CD4-positive, alpha-beta T cell treated with Interleukin-15 for 1 hour (primary cell): Measurements from ENCODE around the gene CNTN5.

ENCODE experiments used
- DNase-seq: peaks from one replicate; pipeline ENCODE4 v3.0.0-alpha.2; 2020

Gene CNTN5

GRCh38 chr11:99645934-99646333 is 625.2 kb downstream of the CNTN5 start:
- DNase-seq = no peak

GRCh38 chr11:99670067-99670676 is 649.4 kb downstream of the CNTN5 start:
- DNase-seq = no peak

DNA sequence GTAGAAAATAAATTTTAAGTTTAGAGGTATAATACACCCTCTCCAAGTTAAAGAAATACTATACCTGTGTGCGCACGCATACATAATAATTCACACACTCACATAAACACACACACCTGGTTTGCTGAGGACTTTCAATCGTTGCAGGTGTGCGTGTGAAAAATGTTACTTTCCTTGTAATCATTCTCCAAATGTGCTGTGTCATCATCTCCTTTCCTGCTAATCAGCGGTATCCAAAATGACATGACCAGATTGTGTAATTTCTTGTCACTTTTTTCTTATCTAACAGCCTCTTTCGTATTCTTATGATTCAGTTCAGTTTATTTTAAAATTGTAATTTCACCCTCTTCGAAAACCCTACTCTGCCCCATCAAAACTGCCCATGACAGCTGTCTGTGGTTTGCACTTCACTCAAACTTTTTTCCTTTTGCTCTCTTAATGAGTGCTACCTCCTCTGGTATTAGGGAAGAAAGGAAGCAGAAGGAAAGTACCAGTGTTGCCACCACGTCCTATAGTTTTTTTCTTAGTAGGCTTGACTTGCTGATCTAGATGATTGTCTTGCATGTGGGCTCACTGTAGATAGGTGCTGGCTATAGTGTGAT is 651.2 kb downstream of the CNTN5 start:
- no peak for DNase-seq

DNA sequence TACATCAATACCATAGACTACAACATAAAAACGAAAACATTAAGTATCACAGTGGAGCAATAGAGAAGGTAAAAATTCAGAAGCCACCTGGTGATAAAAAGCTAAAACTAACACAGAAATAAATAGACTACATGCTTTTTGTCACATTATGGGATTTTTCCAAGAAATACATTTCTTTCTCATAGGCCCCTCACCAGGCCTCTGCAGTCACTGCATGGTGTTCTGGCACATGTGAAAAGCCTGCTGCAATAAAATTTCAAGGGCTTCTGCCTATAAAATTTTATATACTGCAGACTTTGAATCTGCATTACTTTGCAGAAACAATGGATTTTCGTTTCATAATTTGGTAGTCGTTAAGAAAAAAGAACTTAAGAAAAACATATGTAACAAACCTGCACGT is 655.5 kb downstream of the CNTN5 start:
- DNase-seq = no peak

GRCh38 chr11:99682171-99682570 is 661.4 kb downstream of the CNTN5 start:
- DNase-seq = no peak

DNA sequence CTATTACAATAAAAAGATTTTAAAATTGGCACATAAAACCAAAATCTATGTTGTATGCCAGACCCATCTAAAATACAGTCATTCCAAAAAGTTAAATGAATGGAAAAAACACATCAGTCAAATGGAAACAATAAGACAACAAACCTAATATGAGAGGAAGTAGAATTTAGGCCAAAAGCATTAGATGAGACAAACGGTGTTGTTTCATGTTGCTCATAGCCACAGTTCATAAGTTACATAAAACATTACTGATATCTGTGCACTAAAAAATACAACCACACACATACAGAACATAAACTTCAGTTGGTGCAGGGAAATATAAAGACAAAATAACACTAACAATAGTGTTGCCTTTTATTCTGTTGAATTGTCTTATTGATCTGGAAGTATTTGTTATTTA is 661.9 kb downstream of the CNTN5 start:
- no peak for DNase-seq

DNA sequence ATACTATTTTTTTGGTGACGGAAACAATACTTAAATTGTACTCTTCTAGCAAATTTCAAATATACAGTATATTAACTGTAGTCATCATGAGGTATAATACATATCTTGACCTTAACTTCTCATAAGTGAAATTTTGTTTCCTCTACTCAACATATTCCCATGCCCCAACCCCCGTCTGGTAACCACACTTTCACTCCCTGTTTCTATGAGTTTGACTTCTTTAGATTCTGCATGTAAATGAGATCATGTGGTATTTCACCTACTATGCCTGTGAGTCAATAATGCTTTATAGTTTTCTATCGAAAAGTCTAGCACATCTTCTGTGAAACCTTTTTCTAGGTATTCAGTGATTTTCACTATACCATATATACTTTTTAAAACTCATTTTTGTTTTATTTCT is 663.2 kb downstream of the CNTN5 start:
- DNase-seq = no peak

DNA sequence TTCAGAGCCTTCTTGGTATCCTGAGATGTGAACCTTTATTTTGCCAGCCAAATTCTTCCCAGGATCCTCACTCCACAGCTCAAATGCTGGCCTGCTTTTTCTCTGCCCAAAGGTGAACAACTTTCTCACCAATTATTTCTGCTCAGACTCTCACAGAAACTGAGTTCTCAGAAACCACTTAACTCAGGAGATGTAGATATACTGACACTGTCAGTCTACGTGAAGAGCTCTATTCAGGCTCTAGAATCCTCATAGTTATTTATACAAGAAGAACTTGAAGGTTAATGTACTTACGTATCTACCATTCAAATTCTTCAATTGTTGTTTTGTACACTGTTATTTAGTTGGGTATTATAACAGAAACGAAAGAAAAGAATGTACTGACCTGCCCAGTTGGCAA is 666.1 kb downstream of the CNTN5 start:
- DNase-seq = no peak

DNA sequence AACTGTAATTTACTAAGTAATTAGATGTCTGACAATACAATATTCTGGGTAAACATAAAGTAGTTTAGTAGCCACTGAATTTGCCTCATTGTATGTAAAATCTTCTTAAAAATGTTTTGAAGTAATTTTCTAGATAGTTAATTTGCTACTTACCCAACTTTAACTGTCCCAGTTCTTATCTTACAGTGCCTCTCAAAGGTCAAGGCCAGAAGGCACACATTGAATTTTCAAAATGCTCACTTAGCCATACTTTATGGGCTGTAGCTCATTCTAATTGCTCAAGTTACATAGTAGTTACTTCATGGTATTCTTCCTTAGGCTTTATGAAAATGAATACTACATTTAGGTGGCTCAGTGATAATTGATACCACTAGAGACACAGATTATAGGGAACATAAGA is 666.6 kb downstream of the CNTN5 start:
- no peak for DNase-seq

DNA sequence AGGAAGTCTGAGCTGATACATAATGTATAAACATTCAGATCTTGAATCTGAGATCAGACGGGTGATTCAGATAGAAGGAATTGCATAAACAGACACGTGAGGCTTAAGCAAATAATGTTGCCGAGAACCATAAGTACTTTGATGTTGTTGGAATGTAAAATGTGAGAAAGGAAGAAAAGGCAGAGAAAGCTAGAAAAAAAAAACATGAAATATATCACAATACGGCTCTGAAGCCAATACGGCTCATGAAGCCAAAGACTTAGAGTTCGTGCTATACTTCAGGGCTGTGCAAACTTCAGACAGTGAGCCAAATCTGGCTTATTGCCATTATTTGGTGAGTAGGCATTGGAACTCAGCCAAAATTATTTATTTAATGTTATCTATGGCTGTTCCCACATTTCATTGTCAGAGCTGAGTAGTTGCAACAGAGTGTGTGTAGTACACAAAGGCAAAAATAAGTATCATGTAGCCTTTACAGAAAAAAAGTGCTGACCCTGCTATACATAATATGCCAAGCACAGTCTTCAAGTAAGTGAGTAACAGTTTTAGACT is 673.3 kb downstream of the CNTN5 start:
- DNase-seq = no peak

- DNase-seq = no peak
Measured at GRCh38 chr11:99695106-99695505, 674.4 kb downstream of the CNTN5 start.

GRCh38 chr11:99706848-99707247 is 686.1 kb downstream of the CNTN5 start:
- no peak for DNase-seq

- no peak for DNase-seq
Measured at GRCh38 chr11:99708928-99709672, 688.4 kb downstream of the CNTN5 start.

GRCh38 chr11:99716302-99716701 is 695.6 kb downstream of the CNTN5 start:
- no peak for DNase-seq

GRCh38 chr11:99718291-99718690 is 697.5 kb downstream of the CNTN5 start:
- no peak for DNase-seq

DNA sequence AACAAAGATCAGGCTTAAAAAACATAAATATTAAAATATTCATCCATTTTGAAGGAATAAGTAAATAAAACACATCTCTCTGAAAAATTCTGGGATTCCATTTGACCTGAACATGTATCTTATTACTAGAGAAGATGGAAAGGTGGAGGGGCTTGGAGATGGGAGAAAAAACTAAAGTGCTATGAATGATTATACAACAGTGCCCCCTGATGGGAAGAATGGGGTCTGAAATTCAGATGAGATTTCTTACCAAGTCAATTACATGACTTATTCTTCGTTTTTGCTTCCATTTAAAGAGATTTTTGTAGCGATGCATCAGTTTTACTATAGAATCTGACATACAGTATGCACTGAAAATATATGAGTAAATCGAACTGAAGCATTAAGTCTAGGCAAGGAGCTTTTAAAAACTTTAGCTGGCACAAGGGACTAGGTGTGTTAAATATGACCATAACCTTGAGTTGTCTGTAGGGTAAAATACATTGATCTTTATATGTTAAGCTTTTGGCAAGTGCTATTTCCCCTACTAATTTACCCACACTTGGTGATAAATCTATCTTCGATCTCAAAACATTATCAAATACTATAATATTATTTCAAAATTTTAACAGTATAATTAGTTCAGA is 718.8 kb downstream of the CNTN5 start:
- no peak for DNase-seq

GRCh38 chr11:99742501-99742900 is 721.8 kb downstream of the CNTN5 start:
- no peak for DNase-seq

DNA sequence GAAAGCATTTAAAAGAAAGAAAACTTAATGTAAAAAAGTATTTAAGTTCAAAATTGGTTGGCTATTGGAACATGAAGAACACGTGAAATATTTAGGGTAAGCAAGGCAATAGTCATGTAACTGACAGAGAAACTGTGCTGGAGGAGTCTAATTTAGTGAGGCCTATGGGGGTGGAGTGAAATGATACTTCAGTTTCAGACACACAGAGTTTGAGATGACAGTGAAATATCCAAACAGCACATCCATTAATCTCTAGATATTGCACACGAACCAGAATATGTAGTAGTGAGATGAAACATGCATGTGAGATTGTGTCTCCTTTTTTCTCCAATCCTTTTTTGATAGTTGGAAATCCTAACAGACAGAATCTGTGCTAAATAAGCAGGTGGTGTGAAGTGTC is 739.0 kb downstream of the CNTN5 start:
- DNase-seq = no peak

DNA sequence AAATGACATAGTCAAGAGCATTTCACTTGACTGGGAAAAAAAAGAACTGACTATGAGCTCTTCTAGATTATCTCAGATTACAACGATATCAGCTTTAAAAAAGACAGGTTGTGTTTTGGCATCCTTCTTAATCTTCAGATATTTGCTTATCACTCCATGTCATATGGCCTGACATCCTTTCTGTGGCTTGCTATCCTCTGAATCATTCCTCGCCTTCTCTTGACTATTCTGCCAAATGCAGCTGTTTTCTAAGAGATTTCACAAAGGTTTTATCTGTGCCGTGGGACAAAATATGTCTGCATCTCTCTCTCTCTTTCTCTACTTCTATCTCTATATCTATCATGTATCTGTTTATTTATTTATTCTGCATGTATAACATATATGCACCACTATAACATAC is 746.1 kb downstream of the CNTN5 start:
- no peak for DNase-seq

- DNase-seq = no peak
Measured at GRCh38 chr11:99773646-99774045, 752.9 kb downstream of the CNTN5 start.

DNA sequence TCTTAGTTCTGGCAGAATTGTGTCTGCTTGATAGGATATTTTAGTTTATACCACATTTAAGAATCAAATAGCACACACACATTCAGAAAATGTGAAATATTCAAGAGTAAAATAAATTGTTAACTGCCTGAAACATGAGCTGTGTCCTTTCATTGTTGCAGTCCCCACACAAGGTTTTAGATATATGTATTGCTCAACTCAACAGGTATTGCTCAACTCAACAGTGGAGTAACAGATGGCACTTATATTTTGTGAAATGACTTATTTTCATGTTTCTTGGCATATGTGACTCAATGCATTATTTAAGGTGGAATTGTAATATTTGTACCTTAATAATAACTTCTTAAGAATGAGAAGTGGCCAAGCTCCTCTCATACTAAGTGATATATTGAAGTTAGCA is 760.3 kb downstream of the CNTN5 start:
- DNase-seq = no peak

GRCh38 chr11:99791354-99791753 is 770.6 kb downstream of the CNTN5 start:
- DNase-seq = no peak

DNA sequence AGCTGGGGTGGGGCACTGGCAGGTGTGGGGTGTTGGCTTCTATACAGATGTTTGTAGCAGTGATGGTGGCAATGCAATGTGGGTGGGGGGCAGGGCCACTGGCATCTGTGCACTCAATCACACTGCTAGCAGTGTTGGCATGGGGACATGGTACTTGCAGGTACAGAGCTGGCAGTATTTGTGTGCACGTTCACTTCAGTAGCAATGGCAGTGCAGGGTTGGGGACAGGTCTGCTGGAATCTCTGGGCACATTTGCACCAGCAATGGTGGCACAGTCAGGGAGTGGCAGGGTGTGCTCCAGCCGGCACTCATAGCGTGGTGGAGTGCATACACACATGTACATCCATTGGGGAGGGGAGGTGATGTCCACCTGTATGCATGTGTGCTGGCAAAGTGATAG is 775.2 kb downstream of the CNTN5 start:
- DNase-seq = no peak

GRCh38 chr11:99803501-99803900 is 782.8 kb downstream of the CNTN5 start:
- no peak for DNase-seq
